HG03064 (cell line): ENCODE measurements around the gene FKBP1A.
A peak's percentile ranks its signal among the peaks of the same experiment; 100 is the strongest.
"Not testable (repeated sequence)": the region's sequence is repeated elsewhere in the genome, so short reads cannot be mapped to it uniquely, and the experiment has no call there.

Experiments
- ATAC-seq: cut with Tn5 transposase; IDR thresholded peaks from one replicate; pipeline ENCODE4 v1.9.1; 2021; ENCODE audit warnings: low read depth; ENCODE audit not compliant: unreplicated experiment

Gene FKBP1A

GRCh38 chr20:1417790-1418189, 24.9 kb upstream of the FKBP1A start:
- no peak for ATAC-seq

- ATAC-seq = no peak
Observed at GRCh38 chr20:1417273-1417672, 24.4 kb upstream of the FKBP1A start.

GRCh38 chr20:1415667-1416468, 23.0 kb upstream of the FKBP1A start:
- ATAC-seq = no peak

GRCh38 chr20:1414982-1415381, 22.1 kb upstream of the FKBP1A start:
- no peak for ATAC-seq

GRCh38 chr20:1405801-1406200, 12.9 kb upstream of the FKBP1A start:
- no peak for ATAC-seq

GRCh38 chr20:1403624-1404023, 10.8 kb upstream of the FKBP1A start:
- no peak for ATAC-seq

- no peak for ATAC-seq
Observed at GRCh38 chr20:1402149-1402548, 9.3 kb upstream of the FKBP1A start.

GRCh38 chr20:1401451-1401907, 8.6 kb upstream of the FKBP1A start:
- ATAC-seq = no peak

GRCh38 chr20:1399678-1400366, 7.0 kb upstream of the FKBP1A start:
- not testable (repeated sequence) for ATAC-seq

GRCh38 chr20:1398185-1398584, 5.3 kb upstream of the FKBP1A start:
- not testable (repeated sequence) for ATAC-seq

GRCh38 chr20:1397710-1398109, 4.9 kb upstream of the FKBP1A start:
- no peak for ATAC-seq

GRCh38 chr20:1396702-1397101, 3.8 kb upstream of the FKBP1A start:
- no peak for ATAC-seq

GRCh38 chr20:1396264-1396663, 3.4 kb upstream of the FKBP1A start:
- ATAC-seq = no peak

GRCh38 chr20:1394686-1395085, 1.8 kb upstream of the FKBP1A start:
- ATAC-seq = no peak

GRCh38 chr20:1393507-1393882, 641 bp upstream of the FKBP1A start:
- ATAC-seq = no peak

- peak; percentile 13 for ATAC-seq
Observed at GRCh38 chr20:1392443-1392692, 486 bp downstream of the FKBP1A start.

GRCh38 chr20:1391640-1392442, 1.0 kb downstream of the FKBP1A start:
- no peak for ATAC-seq

GRCh38 chr20:1390581-1391403, 2.1 kb downstream of the FKBP1A start:
- ATAC-seq = no peak

- no peak for ATAC-seq
Observed at GRCh38 chr20:1389703-1390580, 2.9 kb downstream of the FKBP1A start.
